HG03108 (cell line): Measurements from ENCODE around the gene DDR1.

Experiments
- ATAC-seq: cut with Tn5 transposase; IDR thresholded peaks from one replicate; pipeline ENCODE4 v1.9.1; 2021; ENCODE audit warnings: moderate library complexity; ENCODE audit not compliant: unreplicated experiment

The DDR1 gene

DNA sequence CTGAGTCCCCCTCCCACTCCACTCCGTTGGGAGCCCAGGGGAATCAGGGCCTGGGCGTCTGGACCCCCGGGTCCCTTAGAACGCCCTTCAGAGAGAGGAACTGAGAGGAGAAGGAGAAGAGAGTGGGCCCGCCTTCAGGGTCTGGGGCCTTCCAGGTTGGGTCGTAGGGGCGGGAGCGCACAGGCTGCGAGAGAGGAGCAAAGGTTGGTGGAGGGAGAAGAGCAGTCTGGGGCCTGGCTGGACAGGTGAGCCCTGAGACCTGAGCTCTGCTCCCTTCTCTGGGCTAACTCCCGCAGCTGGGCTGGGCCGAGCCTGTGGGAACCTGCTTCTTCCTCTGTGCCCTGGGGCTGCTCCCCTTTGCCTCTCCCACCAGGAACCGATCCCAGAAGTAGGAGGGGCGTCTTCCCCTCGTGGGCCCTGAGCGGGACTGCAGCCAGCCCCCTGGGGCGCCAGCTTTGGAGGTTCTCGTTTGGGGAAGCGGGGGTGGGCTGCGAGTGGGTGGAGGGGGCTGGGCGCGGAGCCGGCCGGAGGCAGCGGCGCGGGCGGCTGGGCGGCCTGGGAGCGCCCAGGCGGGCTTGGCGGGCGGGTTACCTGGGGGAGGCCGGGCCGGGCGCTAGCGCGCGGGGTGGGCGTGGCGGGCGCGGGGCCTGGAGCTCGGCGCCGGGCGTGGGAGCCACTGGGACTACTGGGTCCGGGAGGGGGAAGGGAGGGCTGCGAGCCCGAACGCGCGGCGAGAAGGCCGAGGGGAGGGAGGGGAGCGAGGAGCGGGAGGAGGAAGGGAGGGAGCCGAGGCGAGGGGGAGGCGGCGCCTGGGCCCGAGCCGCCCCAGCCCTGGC is at the start of gene DDR1:
Gene DDR1, plus strand, starts transcription at position 835 of the 836 bp plus-strand sequence. CDS start 4,211 bp downstream, outside the sequence.
- ATAC-seq, result no peak

DNA sequence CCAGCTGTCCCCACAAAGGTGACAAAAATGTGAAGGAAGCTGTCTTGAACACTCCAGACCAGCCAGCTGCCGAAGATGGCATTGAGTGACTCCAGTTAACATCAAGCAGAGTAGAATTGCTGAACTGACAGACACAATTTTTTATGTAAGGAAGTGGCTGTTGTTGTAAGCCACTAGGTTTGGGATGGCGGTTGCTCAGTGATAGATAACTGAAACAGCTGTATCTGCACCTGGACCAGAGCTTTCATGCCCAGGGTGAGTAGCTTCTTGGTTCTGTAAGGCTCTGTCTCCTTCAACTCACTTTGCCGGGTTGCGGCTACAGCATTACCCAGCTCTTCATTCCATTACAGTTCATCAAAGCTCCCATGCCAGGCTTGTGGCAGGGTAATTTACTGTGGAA is 49.7 kb upstream of the DDR1 start:
- ATAC-seq, result no peak

DNA sequence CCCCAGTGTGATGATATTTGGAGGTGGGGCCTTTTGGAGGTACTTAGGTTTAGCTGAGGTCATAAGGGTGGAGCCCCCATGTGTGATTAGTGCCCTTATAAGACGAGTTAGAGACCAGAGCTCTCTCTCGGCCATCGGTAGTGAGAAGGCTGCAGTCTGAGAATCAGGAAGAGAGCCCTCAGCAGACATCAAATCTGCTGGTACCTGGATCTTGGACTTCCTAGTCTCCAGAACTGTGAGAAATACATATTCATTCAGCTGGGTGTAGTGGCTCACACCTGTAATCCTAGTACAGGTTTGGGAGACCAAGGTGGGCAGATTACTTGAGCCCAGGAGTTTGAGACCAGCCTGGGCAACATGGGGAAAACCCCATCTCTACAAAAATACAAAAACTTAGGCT is 48.7 kb upstream of the DDR1 start:
- ATAC-seq, result no peak

DNA sequence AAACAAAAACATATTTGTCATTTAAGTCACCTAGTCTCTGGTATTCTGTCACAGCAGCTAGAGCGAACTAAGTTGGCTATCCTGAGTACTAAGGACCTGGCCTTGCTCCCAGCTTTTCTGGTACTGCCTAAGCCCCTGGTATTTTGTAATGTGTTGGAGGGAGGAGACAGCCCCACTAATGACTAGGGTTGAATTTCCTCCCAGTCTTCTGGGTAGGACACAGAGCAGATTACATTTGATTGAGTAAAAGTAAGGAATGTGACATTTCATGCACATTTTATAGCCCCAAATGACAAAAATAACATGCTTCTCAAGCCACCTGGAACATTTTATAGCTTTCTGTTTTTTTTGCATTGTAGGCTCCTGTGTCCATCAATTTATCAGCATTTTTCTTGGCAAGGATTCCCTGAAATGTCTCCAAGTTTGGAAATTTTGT is 47.9 kb upstream of the DDR1 start:
- no peak for ATAC-seq

DNA sequence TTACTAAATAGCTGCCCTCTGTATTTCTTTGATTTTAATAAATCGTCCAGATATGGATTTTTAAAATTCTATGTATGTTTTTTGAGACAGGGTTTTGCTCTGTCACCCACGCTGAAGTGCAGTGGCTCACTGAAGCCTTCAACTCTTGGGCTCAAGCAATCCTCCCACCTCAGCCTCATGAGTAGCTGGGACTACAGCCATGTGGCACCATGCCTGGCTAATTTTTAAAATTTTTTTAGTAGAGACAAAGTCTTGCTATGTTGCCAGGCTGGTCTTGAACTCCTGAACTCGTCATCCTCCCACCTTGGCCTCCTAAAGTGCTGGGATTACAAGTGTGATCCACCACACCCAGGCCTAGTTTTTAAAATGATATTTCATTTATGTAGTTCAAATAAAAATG is 47.4 kb upstream of the DDR1 start:
- no peak for ATAC-seq

DNA sequence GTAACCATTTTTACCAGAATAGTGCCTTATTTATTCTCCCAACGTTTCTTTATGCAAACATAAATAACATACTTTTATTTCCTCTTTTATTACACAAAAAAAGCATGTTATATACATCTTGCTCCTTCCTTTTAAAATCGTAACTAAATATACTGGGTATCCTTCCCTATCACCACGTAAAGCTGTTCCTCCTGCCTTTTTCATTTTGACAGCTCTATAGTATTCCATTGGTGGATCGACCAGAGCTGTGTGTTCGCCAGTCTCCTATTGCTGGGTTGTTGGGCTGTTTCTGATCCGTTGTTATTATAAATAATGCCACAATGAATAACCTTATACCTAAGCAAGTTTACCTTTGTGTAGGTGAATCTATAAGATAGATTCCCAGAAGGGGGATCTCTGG is 46.9 kb upstream of the DDR1 start:
- ATAC-seq, result no peak

DNA sequence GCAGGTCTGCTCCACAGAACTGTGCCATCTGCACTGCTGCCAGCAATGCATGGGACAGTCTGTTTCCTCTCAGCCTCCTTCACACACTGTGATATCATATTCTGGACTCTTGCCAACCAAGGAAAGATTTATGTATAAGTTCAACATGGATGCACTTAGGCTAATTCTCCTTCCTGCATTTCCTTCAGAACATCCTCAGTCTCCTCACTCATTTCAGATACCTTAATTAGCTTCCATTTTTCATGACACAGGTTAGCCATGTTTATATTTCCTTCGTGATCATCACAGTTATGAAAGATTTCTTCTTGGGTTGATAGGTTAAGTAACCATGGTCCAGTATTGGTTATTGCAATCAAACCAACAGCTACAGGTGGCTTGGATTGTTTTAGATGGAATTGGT is 46.4 kb upstream of the DDR1 start:
- ATAC-seq, result no peak

DNA sequence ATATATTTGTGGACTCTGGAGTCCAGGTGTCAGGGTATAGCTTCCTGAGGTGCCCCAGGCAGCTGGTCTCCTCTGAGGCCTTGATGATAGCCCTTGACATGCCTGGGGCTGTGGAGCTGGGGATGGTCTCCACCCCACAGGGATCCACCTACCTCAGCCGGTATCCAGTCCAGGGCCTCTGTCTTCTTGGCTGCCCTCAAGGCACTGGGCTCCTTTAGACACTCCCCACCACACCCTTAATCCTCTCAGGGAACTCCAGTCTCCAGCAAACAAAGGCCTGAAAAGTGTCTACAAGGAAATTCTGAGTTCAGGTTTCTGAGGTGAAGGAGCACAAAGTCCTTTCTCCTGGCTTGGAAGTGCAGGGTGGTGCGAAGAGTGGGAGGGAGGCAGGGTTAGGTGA is 44.6 kb upstream of the DDR1 start:
- no peak for ATAC-seq

DNA sequence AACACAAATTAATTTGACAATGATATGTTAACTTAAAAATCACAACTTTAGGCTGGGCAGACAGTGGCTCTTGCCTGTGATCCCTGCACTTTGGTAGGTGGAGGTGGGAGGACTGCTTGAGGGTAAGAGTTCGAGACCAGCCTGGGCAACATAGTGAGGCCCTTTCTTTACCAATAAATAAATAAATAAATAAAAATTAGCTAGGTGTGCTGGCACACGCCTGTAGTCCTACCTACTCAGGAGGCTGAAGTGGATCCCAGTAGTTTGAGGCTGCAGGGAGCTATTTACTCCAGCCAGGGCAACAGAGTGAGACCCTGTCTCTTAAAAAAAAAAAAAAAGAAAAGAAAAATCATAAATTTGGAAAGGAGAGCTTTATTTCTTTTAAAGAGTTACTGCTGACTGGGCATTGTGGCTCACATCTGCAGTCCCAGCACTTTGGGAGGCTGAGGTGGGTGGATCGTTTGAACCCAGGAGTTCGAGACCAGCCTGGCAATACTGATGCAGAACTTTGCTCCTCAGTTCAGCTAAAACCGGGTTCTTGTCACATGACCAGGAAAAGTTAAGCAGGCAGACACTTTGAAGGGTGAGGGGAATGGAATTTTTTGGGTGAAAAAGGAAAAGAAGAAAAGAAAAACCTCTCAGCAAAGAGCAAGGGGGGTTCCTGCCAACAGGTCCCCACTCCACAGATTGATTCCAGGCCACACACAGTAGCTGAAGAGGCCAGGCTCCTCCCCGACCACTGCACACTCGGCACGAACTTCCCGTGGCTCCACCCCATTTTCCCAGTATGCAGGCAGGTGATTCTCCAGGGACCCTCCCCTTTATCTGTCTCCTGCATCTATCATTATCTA is 44.0 kb upstream of the DDR1 start:
- no peak for ATAC-seq

DNA sequence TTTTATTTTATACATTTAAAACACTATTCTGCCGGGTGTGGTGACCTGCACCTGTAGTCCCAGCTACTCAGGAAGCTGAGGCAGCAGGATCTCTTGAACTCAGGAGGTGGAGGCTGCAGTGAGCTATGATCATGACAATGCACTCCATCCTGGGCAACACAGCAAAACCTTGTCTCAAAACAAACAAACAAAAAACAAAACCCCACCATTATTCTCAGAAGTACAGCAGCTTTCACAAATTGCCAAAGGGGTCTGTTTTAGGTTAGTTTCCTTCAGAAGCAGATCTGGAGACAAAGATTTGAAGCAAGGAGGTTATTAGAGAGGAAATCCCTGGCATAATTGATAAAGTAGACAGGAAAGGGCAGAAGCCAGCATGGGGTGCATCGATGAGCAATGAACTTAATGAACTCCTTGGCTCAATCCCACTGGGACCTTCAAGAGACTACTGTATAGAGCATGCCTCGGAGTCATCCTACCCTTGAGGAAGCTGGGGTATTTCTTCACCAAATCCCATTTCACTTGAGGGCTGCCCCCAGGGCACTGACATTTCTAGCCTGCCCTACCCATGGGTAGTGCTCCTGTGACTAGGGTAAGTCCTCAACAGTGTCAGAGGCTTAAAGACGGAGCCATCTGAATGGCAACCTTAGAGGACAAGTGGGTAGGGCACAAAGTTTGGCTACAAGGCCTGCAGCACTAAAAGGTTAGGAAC is 43.2 kb upstream of the DDR1 start:
- no peak for ATAC-seq

DNA sequence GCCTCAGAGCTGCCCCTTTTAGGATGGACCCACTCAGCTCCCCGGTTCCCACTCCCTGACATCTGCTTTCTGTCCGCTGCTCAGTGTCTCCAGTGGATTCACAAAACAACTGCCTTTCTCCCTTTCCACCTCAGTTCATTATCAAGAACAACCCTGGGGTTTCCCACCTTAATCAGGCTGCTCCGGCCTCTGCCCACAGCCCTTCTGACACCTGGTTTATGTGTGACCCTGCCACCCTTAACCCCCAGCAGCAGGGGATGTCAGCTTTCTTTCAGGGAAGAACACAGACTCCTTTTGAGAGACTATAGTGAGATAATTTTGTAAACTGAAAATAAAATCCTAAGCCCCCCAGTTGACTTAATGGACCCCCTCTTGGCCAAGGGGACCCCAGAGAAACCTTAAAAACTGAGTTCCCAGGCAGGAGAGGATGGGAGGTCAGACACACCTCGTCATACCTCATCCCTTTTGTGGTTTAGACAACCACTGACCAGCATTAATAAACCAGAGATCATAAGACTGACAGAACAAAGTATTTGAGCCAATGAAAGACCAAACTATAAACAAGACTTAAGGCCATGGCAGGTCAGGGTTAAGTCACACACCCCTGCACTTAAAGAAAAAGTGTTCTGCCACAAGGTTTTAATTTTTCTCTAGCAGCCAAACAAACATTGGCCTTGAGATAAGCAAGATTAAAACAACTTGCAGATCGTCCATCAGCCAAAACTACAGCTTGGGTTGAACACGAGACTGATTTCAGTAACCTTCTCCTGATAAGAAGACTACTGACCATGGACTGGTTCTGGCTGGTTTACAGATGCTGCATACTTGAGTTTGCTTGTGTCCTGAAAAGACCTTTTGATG is 42.4 kb upstream of the DDR1 start:
- no peak for ATAC-seq

DNA sequence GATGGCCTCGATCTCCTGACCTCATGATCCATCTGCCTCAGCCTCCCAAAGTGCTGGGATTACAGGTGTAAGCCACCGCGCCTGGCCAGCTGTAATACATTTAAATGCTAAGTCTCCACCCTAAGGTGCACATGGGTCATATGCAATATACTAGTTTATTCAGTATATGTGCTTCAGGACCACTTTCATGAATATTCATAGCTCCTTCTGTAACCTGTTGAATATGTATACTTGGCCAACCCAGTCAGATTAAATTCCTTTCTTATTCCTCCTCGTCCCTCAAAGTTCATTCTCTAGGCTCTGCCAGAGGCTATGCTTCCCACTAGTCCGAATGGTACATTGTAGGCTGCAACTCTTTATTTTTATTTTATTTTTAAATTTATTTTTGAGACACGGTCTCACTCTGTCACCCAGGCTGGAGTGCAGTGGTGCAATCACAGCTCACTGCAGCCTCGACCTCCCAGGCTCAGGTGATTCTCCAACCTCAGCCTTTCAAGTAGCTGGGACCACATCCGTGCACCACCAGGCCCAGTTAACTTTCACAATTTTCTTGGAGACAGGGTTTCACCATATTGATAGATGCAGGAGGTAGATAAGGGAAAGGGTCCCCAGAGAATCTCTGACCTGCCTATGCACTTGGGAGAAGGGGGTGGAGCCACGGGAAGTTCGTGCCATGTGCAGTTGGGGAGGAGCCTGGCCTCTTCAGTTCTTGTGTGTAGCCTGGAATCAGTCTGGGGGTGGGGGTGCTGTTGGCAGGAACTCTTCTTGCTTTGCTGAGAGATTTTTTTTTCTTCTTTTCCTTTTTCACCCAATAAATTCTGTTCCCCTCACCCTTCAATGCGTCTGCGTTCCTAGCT is 41.3 kb upstream of the DDR1 start:
- ATAC-seq, result no peak

DNA sequence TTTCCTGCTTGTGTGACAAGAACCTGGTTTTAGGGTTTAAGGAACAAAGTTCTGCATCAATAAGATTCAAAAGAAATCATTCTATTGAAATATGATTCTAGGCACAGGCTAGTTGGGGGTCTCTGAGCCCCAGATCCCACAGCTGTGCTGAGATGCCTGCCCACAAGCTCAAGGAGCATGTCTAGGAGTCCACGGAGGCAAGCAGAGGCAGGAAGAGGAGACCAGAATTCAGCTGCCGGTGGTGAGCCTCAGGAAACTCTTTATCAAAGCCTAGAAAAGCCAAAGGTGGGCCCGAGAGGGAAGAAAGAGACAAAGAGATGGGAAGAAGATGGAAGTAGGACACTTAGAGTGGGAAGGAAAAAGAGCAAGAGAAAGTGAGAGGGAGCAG is 40.7 kb upstream of the DDR1 start:
- ATAC-seq, result no peak

DNA sequence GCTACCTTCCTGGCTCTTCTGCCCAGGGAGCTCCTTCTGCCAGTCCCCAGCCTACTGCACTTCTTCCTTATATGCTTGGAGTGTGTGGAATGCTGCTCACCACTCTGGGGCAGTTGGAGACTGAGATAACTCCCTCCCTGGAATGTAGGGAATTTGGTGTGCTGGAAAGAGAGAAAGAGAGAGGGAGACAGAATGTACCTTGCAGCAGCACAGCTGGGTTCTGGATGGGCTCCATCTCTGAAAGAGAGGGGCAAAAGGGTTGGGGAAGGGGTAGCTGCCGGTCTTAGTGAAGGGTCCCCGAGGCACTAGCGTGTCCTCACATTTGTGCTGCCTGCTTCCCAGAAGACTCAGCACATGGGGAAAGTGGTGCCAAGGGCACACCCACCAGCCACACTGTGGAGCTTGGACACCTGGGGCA is 40.2 kb upstream of the DDR1 start:
- ATAC-seq, result no peak

DNA sequence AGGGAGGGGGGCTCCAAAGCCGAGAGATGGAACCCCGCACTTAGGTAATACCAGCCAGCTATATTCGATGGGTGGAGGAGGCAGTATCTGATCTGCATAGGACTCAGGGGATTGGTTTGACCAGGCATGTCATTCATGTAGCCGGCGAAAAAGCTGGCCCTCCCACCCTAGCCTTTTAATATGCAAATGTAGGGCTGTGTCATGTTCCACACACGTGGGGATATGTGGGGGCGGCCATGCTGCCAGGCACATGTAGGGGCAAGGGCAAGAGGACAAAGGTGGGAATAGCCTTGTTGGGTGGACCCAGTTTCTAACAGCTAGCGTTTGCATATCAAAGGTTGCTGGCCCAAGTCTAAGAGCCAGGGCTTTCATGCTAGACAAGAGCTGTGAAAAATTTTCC is 39.1 kb upstream of the DDR1 start:
- ATAC-seq, result no peak

DNA sequence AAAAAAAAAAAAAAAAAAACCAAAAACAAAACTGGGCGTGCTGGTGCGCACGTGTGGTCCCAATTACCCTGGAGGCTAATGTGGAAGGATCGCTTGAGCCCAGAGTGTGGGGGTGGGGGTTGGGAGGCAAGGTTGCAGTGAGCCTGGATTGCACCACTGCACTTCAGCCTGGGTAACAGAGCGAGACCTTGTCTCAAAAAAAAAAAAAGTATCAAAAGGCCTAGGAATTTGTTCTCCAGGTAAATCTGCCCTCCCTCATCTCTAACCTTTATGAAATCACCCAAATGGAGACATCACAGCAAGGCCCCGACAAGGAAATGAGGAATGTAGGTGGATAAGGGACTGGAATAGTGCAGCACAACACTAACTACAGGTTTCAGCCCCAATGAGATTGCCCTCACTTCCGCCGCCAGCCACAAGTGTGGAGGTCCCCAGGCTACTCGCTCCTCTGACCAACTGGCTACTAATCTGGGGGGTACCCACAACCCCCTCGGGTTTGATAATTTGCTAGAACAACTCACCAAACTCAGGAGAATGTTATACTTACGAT is 36.8 kb upstream of the DDR1 start:
- ATAC-seq, result no peak

DNA sequence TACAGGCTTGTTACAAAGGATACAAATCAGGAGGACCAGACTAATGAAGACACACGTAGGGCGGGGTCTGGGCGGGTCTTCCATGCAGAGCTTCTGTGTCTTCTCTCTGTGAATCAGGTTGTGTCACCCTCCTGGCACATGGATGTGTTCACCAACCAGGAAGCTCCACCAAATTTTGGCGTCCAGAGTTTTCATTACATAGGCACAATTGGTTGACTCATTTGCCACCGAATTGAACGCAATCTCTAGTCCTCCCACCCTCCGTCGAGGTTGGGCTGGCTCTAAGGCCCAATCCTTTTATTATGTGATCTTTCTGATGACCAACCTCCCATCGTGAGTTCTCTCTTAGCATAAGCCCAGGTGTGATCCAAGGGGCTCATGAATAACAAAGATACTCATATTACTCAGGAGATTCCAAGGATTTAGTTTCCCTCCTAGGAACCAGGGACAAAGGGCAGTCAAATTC is 36.3 kb upstream of the DDR1 start:
- ATAC-seq, result no peak

DNA sequence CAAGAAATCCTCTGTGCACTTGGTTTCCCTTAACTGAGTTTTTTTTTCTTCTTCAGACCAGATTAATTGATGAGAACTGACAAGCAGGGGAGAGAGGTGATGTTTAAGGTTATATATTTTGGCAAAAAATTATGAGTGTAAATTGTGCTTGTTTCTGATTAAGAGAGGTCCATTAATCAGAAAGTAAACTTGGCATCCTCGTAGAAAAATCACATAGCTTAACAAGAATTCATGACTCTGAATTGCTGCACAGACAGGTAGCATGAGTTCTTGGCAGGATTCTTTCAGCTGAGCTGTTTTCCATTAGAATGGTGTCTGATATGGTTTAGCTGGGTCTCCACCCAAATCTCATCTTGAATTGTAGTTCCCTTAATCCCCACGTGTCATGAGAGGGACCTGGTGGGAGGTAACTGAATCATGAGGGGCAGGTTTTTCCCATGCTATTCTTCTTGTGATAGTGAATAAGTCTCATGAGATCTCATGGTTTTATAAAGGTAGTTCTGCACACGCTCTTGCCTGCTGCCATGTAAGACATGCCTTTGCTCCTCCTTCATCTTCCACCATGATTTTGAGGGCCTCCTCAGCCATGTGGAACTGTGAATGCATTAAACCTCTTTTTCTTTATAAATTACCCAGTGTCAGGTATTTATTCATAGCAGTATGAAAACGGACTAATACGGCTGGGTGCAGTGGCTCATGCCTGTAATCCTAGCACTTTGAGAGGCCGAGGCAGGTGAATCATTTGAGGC is 34.2 kb upstream of the DDR1 start:
- no peak for ATAC-seq
